Activated CD4-positive, alpha-beta T cell treated with anti-CD3 and anti-CD28 coated beads for 24 hours (primary cell): ENCODE results near the gene FILIP1L.

Experiments used
- DNase-seq, 2 donors: peaks; one replicate each; pipeline ENCODE4 v3.0.0-alpha.2; 2020; ENCODE audit warnings: low read depth in 2 of 2

Gene FILIP1L

GRCh38 chr3:100042166-100042981, 71.9 kb downstream of the FILIP1L start:
- no peak for DNase-seq

- DNase-seq: no peak
Observed at GRCh38 chr3:100041328-100041749, 73.0 kb downstream of the FILIP1L start.

- no peak for DNase-seq
Observed at GRCh38 chr3:100040451-100041225, 73.7 kb downstream of the FILIP1L start.

- DNase-seq: no peak
Observed at GRCh38 chr3:100039075-100039474, 75.2 kb downstream of the FILIP1L start.

GRCh38 chr3:100033903-100034471, 80.3 kb downstream of the FILIP1L start:
- DNase-seq: no peak

DNA sequence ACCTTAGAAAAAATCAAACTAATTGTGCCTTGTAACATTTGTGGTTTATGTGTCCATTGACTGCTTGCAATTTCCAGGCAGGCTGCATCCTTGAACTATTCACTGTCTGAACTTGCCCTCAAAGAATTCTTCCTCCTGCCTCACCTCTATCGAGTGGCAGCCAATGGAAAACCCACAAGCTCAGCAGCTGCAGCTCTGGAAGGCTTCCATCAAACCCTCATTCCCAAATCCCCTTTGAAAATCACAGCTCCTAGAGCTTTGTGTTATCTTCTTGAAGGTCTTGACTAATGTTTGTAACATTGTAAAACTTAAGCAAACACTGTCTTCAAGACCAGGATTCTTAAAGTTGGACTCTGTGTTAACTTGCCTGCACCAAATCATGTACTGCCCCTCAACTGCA, 81.1 kb downstream of the FILIP1L start:
- DNase-seq: no peak

DNA sequence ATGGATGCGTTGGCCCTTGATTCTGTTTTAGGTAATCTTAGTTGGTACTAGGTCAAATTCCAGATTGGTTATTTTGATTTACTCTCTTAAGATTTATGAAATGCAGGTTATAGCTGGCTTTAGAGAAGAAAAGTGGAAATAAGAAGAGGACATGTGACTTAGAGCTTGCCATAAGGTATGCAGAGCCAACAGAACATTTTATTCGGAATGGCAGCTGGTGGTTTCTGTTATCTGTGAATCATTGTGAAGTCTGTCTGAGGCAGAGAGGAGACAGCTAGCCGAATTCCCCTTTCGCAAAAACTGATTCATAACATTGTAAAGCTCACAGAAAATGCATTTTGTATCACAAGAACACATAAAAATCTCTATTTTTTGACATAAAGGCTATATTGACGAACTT, 82.1 kb downstream of the FILIP1L start:
- DNase-seq: no peak

DNA sequence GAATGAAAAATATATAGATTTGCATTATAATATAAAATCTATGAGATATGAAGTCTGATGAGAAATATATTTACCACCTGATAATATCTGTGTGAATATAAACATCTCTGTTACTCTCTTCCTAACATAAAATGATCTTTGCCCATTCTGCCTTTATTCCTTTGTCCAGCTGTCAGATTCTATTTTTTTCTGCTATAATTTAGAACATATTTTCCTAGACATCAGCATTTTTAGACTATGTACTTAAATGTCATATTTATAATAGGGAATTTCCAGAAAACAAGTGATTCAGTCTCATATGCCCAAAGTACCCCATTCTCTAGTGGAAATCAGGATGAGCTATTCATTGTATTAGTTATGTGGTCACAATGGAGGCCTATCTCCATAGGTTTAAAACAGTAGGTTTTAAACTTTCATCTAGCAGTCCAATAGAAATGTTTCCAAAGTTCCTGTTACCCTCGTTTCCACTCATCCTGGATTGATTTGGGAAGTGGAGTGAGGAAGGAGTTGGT, 83.3 kb downstream of the FILIP1L start:
- no peak for DNase-seq

GRCh38 chr3:100030346-100030745, 84.0 kb downstream of the FILIP1L start:
- no peak for DNase-seq

GRCh38 chr3:100029689-100030088, 84.6 kb downstream of the FILIP1L start:
- no peak for DNase-seq

DNA sequence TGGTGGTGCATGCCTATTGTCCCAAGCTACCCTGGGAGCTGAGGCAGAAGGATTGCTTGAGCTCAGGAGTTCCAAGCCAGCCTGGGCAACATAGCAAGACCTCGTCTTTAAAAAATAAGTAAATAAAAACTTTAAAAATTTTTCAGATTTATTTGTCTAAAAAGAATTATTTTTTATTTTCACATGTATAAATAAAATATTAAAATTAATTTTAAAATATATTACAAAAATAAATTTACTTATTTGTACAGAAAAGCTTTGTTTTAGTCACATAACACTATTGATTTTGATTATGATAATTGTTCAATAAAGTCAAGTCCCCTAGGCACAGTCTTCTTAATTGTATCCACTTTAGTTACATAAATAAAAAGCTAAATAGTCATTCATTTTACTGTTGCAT, 85.2 kb downstream of the FILIP1L start:
- DNase-seq: no peak

GRCh38 chr3:100027321-100027720, 87.0 kb downstream of the FILIP1L start:
- DNase-seq: no peak

- no peak for DNase-seq
Observed at GRCh38 chr3:100024520-100025303, 89.6 kb downstream of the FILIP1L start.

DNA sequence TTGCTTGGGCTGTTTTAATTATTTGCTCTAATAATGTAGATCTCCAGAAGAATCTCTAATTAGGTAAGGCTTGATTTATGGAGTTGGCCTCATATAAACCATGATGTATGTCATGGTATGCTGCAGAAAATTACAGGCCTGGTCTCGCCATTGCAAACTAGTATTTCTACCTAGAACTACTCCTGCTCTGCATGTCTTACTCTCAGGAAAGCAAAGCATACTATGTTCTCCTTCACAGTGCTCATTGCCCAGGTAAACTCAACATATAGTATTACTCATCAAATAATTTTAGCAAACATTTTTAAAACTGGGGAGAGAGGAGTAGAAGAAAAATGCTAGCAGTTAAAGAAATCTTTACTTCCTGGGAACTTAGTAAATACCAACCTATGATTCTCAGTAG, 90.7 kb downstream of the FILIP1L start:
- no peak for DNase-seq

GRCh38 chr3:100023150-100023549, 91.2 kb downstream of the FILIP1L start:
- no peak for DNase-seq

GRCh38 chr3:100022506-100022905, 91.8 kb downstream of the FILIP1L start:
- DNase-seq: no peak

DNA sequence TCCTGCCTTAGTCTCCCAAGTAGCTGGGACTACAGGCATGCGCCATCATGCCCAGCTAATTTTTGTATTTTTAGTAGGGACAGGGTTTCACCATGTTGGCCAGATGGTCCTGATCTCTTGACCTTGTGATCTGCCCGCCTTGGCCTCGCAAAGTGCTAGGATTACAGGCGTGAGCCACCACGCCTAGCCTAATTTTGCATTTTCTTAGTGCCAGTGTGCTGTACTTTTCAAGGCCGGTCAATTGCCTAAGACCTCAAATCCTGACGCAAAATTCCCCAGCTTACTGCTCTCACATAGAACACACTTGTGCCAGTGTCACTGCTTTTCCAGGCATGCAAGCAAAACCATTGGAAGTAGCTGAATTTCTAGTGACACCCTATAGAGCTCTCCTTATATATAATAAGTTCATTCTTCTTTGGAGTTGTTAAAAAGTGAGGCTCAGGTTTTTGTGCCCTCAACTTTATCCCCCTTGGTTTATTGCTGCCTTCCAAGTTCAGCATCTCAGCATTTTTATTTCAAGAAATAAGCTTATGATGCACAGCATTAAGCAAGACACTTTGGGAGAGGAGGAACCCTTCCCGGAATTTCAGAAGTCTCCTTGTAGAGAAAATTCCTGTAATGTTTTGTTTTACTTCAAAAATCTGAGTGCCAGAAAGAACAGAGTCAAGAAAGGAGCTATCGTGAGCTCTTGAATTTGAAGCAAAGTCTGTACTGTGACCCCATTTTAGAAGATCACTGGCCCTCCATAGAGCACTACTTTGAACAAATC, 93.2 kb downstream of the FILIP1L start:
- no peak for DNase-seq

DNA sequence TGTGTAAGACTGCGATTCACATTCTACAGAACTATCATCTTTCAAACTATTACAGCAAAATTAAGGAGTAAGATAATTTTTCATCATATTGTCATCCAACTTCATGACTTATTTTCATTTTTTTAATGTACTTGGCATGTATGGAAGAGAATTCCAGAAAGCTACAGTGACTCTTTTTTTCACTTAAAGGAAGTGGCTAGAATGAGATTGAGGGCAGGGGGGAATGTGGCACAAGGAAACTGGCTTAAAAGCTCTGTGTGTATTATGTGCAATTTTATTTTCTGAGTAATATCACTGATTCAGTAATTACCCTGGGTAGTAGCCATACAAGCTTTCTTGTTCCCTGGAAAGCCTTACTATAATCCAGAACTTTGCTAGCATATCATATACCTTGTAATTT, 94.6 kb downstream of the FILIP1L start:
- DNase-seq: no peak

DNA sequence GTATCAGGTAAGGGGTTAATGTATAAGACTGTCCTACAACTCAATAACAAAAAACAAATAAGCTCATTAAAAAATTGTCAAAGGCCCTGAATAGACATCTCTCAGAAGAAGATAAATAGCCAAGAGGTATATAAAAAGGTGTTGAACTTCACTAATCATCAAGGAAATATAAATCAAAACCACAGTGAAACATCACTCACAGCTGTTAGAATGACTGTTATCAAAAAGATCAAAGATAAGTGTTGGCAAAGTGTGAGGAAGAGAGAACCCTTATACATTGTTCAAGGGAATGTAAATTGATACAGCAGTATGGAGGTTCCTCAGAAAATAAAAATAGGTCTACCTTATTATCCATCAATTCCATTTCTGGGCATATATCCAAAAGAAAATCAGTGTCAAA, 95.5 kb downstream of the FILIP1L start:
- no peak for DNase-seq

- DNase-seq: no peak
Observed at GRCh38 chr3:100010087-100010417, 104.2 kb downstream of the FILIP1L start.
